Spleen (tissue), 7 donors: ENCODE data around the gene GMDS.

Experiments
- POLR2A ChIP-seq, 3 donors: fragments of 450-650 bp; IDR thresholded peaks; one replicate each; pipeline ENCODE4 v1.5.1; 2017; ENCODE audit warnings: antibody characterized with exemption in 3 of 3, mild to moderate bottlenecking in 1 of 3
- POLR2AphosphoS5 ChIP-seq, 3 donors: sonication (generic); formaldehyde crosslinking; IDR thresholded peaks; one replicate each; pipeline ENCODE4 v1.5.1; 2017; ENCODE audit warnings: antibody characterized with exemption in 3 of 3
- TF ChIP-seq, protein P1 (sequence below), 11 experiments: fragments of 200-600 bp in 7 of 11; fragments of 450-650 bp in 4 of 11; sonication (generic) in 4 of 11; IDR thresholded peaks in 8 of 11; conservative IDR thresholded peaks in 3 of 11; 1 replicate in 7 of 11; 2 replicates in 4 of 11; pipeline versions ENCODE4 v1.4.0 to v1.8.0; 2016 to 2021; ENCODE audit warnings: antibody characterized with exemption in 11 of 11, inconsistent platforms in 4 of 11, mild to moderate bottlenecking in 1 of 11
- donor health status: DM: no; HTN: no; CAD: no; lungs with moderate emphysema.
- donor health status: DM: no; HTN: no; CAD: no.
- donor health status: DM: no; HTN: no; CAD: no.

DNA sequence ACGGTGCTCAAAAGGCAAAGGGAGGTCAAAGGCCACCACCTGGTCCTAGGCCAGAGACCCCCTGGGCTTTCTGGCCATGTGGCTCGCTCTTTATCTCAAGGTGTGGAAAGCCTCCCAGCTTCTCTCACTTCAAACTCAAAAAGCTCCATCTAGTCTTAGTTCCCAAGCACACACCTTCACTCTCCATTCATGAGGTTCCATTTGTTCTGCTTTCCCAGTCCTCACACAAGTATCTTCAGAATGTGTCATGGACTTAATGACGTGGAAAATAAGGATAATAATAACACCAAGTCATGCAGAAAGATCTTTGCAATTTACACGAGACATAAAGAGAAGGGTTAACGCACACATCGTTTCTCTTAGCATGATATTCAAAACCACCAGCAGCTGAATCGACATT, 219.3 kb downstream of the GMDS start:
- TF ChIP-seq, protein P1, sequence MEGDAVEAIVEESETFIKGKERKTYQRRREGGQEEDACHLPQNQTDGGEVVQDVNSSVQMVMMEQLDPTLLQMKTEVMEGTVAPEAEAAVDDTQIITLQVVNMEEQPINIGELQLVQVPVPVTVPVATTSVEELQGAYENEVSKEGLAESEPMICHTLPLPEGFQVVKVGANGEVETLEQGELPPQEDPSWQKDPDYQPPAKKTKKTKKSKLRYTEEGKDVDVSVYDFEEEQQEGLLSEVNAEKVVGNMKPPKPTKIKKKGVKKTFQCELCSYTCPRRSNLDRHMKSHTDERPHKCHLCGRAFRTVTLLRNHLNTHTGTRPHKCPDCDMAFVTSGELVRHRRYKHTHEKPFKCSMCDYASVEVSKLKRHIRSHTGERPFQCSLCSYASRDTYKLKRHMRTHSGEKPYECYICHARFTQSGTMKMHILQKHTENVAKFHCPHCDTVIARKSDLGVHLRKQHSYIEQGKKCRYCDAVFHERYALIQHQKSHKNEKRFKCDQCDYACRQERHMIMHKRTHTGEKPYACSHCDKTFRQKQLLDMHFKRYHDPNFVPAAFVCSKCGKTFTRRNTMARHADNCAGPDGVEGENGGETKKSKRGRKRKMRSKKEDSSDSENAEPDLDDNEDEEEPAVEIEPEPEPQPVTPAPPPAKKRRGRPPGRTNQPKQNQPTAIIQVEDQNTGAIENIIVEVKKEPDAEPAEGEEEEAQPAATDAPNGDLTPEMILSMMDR (IDR thresholded peaks at IDR 0.05 in 8 of 11, conservative IDR thresholded peaks at IDR 0.05 in 3 of 11), result no peak
- TF ChIP-seq POLR2A (IDR thresholded peaks at IDR 0.05) (no peak), POLR2AphosphoS5 (IDR thresholded peaks at IDR 0.05) (no peak)
